K562 (cell line): ENCODE measurements around the gene VIP.

ENCODE experiments used
- EZH2 ChIP-seq: IDR thresholded peaks from 2 replicates; pipeline ENCODE4 v1.6.1; 2012; ENCODE audit warnings: low read depth, mild to moderate bottlenecking, inconsistent platforms, low read length, borderline replicate concordance
- MAZ ChIP-seq, 2 experiments: fragments of 450-650 bp in 1 of 2; sonication (generic) in 1 of 2; formaldehyde crosslinking; IDR thresholded peaks in 1 of 2; conservative IDR thresholded peaks in 1 of 2; 2 replicates each; pipeline versions ENCODE4 v1.4.0 to v1.5.0; 2020; ENCODE audit warnings: mild to moderate bottlenecking in 1 of 2, missing genetic modification reagents in 1 of 2
- NCOA2 ChIP-seq, 2 experiments: fragments of 450-650 bp; IDR thresholded peaks; 2 replicates each; pipeline ENCODE4 v1.6.1; 2018; ENCODE audit warnings: mild to moderate bottlenecking in 2 of 2, moderate library complexity in 1 of 2; ENCODE audit not compliant: partially characterized antibody in 2 of 2
- POLR2AphosphoS5 ChIP-seq: IDR thresholded peaks from 2 replicates; pipeline ENCODE4 v1.6.1; 2011; ENCODE audit warnings: mild to moderate bottlenecking, low read depth, low read length, moderate library complexity; ENCODE audit not compliant: control insufficient read depth, insufficient read depth
- RBM22 ChIP-seq: fragments of 200-400 bp; formaldehyde crosslinking; IDR thresholded peaks from 2 replicates; pipeline ENCODE4 v1.6.1; 2018; ENCODE audit warnings: low read length, low read depth; ENCODE audit not compliant: poor library complexity, severe bottlenecking
- TF ChIP-seq, protein P1 (sequence below): fragments of 200-800 bp; sonication (Bioruptor generic); IDR thresholded peaks from 2 replicates; pipeline ENCODE4 v1.6.1; 2016; ENCODE audit warnings: missing genetic modification characterization, missing compliant biosample characterization
- TF ChIP-seq, protein P2 (sequence below): fragments of 250-450 bp; sonication (Bioruptor Pico); IDR thresholded peaks from 2 replicates; pipeline ENCODE4 v1.8.0; 2021; ENCODE audit warnings: moderate library complexity, mild to moderate bottlenecking, inconsistent platforms

DNA sequence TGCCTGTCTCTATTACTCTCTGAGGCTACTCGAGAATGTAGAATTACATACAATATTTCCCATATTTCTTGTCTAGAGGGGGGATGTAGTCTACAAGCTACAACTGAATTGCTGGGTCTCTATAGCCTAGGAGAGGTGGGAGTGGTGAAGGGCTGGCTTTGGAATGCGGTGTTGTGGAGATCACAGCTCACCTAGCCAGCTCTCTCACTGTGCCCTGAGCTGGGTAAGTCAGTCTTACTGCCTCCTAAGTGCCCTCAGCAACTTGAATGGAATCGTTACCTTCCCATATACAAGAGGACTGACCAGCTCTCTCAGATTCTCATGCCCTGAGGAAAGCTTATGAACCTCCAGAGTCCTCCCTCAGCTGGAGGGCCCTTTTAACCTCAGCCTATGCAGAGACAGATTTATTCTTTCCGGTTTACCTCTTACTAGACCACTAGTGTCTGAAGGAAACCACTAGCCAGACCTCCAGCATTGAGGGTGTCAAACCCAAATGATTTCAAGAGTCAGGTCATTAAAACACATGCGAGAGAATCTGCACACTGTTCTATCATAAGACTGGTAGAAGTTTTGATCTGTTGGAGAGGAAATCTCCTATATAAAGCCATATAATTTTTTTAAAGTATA, 20.6 kb downstream of the VIP start:
- TF ChIP-seq NCOA2 (IDR thresholded peaks at IDR 0.05; ENCODE audit: partially characterized antibody in 2 of 2) (no peak), POLR2AphosphoS5 (no peak), EZH2 (no peak), RBM22 (no peak), MAZ (CRISPR knock-in tag; conservative IDR thresholded peaks at IDR 0.05 in 1 of 2, IDR thresholded peaks at IDR 0.05 in 1 of 2) (no peak)
- TF ChIP-seq, protein P1, sequence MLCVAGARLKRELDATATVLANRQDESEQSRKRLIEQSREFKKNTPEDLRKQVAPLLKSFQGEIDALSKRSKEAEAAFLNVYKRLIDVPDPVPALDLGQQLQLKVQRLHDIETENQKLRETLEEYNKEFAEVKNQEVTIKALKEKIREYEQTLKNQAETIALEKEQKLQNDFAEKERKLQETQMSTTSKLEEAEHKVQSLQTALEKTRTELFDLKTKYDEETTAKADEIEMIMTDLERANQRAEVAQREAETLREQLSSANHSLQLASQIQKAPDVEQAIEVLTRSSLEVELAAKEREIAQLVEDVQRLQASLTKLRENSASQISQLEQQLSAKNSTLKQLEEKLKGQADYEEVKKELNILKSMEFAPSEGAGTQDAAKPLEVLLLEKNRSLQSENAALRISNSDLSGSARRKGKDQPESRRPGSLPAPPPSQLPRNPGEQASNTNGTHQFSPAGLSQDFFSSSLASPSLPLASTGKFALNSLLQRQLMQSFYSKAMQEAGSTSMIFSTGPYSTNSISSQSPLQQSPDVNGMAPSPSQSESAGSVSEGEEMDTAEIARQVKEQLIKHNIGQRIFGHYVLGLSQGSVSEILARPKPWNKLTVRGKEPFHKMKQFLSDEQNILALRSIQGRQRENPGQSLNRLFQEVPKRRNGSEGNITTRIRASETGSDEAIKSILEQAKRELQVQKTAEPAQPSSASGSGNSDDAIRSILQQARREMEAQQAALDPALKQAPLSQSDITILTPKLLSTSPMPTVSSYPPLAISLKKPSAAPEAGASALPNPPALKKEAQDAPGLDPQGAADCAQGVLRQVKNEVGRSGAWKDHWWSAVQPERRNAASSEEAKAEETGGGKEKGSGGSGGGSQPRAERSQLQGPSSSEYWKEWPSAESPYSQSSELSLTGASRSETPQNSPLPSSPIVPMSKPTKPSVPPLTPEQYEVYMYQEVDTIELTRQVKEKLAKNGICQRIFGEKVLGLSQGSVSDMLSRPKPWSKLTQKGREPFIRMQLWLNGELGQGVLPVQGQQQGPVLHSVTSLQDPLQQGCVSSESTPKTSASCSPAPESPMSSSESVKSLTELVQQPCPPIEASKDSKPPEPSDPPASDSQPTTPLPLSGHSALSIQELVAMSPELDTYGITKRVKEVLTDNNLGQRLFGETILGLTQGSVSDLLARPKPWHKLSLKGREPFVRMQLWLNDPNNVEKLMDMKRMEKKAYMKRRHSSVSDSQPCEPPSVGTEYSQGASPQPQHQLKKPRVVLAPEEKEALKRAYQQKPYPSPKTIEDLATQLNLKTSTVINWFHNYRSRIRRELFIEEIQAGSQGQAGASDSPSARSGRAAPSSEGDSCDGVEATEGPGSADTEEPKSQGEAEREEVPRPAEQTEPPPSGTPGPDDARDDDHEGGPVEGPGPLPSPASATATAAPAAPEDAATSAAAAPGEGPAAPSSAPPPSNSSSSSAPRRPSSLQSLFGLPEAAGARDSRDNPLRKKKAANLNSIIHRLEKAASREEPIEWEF (CRISPR knock-in tag): no peak
- TF ChIP-seq, protein P2, sequence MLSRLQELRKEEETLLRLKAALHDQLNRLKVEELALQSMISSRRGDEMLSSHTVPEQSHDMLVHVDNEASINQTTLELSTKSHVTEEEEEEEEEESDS (CRISPR knock-in tag): no peak
